GM21717 (cell line): ENCODE data around the gene RAPH1.

Experiments used
- ATAC-seq: cut with Tn5 transposase; IDR thresholded peaks from one replicate; pipeline ENCODE4 v1.9.1; 2021; ENCODE audit warnings: mild to moderate bottlenecking, moderate library complexity; ENCODE audit not compliant: unreplicated experiment

RAPH1 gene

DNA sequence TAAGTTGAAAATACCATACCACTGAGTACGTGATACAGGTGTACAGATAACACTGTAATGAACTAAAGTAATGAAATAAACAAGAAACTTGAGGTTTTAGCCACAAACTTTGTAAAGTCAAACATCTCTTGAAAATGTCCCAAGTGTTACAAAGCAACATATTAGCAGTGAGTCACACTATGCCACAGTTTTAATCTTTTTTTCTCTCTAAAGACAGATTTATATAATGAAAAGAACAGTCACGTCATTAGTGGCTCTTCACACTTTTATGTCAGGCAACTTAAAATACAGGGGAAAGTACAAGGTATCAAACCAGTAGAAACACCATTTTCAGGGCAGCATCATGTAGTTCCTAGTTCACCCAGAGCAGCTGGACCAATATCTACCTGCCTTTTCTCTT lies 42.1 kb downstream of the RAPH1 start:
- no peak for ATAC-seq

DNA sequence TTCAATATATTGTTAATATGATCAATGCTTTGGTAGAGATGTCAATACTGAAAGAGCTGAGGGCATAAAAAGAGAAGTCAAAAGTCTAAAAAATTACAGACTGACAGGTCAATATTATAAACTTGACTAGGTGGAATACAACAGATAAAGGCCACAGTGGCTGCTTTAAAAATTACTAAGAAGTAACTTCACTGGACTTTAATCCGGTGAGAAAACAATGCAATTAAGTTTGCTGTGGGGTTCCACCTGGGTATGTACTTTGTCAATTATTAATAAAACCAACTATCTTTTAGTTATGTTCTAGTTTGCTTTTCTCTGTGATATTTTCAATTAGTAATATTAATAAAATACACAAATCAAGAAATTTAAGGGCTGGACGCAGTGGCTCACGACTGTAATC lies 44.7 kb downstream of the RAPH1 start:
- no peak for ATAC-seq

DNA sequence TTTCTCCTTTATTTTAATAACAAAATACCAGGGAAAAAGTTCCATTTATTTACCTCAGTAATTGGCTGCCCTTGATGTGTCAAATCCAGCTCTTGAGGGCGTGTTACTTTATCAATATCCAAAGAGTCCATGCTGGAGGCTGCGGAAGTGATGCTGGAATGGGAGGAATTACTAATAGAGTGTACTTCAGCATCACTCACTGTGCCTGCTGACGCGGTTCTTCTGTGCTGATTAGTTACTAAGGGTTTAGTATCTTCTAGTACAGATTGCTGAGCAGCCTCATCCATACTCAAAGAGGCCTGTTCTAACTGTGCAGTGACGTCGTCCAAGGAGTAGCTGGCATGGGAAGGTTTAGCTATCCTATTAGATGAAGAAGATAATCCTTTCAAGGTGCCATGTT lies 45.6 kb downstream of the RAPH1 start:
- ATAC-seq = no peak

DNA sequence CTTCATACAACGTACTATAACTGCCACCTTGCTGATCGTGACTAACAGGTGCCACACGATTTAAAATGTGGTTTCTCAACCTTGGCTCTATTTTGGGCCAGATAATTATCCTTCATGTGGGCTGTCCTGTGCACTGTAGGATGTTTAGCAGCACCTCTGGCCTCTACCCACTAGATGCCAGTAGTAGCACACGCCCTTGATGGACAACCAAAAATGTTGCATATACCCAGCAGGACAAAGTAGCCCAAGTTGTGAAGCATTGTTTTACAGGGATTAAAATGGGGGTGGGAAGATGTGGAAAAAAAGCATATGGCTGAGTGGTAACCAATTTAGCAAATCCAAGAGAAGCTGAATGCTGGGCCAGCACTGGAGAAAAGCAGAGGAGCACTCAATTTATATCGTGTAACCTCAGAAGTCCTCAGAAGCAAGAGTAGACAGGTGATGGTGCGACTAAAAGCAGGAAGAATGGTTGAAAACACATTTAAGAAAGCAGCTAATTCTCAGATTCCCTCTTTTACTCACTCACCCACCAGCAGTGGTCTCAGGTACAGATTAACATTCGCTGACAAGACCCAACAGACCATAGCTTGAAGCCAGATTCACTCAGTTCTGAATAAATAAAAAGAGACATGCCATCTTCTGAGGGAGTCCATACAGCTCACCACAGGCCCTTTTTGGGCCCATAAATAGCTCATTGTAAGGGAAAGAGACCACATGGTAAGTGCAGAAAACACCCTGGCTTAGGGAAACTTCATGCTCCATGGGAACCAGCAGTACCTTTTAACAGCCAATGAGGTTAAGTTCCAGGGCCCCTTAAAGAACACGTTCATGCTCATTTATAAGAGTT lies 50.6 kb downstream of the RAPH1 start:
- peak; percentile 75 for ATAC-seq

DNA sequence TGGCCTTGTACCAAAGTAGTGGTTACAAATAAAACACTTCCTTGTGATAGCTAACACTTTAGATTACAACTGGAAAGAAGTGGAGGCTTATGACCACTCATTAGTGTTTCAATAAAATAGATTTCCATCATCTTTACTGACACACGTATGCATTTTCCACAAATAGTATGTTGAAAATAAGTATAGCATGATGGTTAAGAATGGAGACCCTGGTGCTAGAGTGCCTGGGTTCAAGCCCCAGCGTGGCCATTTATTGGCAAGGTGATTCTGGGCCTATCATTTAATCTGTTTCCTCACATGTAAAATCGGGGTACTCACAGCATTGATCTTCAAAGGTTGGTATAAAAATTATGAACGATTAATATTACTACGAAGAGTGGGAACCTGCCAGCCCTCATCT lies 54.5 kb downstream of the RAPH1 start:
- no peak for ATAC-seq

DNA sequence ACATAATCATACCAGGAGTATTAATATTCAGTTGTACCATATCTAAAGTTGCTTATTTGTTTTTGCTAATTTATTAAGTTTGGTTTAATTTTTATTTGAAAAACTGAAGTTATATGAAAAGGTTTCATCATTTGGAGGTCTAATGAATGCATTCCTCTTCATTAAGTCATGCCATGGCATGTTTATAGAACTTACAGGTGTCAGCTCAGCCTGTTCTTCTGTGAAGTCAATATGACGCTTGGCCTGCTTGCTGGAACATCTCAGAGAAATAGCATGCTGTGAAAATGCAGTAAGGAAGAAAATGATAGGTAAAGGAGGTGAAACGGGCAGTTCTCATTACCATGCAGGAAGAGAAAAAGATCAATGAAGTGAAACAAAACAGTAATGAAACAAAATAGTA lies 58.2 kb downstream of the RAPH1 start:
- ATAC-seq = no peak

DNA sequence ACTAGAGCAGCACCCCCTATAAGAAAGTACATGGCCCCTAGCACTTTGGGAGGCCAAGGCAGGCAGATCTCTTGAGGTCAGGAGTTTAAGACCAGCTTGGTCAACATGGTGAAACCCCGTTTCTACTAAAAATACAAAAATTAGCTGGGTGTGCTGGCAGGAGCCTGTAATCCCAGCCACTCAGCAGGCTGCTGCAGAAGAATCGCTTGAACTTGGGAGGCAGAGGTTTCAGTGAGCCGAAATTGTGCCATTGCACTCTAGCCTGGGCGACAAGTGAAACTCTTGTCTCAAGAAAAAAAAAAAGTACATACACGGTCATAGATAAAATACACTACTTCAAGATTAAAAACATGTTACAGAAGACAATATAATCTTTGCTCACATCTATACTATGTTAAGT lies 63.8 kb downstream of the RAPH1 start:
- no peak for ATAC-seq

DNA sequence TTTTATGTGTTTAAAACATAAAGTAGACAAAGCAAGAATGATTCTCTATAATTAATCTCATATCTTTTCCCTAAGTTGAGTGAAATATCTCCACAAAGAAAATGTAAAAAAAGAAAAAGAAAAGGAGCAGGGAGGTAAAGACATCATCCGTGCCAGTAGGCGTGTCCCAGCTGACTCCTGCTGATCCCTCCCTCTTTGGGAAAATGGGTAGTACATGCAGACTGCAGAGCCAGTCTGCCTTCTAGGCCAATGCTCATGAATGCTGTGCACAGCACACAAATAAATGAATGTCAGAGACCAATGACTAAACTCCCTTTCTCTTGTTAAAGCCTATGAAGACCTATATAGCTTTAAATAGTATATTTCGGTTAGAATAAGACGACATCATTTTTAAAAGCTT lies 64.7 kb downstream of the RAPH1 start:
- no peak for ATAC-seq

DNA sequence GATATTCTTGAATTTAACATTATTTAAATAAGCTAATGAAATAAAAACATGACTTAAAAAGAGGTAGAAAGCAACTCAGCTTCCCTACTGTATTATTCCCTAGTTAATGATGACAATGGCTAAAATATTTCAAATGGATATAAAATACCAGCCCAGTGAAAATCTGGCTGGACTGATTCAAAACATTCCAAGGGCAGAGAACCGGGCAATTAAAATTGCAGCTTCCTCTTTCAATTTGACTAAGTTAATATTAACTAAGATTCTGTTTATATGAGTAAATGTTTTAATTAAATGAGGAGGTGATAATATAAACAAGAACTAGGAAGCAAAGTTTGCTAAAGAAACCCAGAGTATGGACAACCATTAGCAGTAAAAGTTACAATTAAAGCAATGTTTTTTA lies 65.6 kb downstream of the RAPH1 start:
- no peak for ATAC-seq

DNA sequence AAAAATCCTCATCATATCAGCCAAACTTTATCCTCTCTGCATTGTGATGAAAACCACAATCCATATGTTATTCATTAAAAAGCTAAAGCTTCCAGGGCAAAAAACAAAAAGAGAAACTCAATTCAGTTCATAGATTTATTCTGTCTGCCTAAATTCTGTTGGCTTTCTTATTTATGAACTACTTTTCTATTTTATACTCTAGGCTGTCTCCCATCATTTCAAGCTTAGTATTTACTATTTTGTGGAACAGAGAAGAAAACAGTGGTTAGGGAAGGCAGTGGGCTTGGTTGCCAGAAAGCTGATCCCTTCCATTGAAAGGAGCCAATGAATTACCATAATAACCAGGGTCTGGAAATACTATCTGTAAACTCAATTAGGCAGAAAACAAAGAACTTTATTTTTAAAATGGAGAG lies 71.8 kb downstream of the RAPH1 start:
- no peak for ATAC-seq

DNA sequence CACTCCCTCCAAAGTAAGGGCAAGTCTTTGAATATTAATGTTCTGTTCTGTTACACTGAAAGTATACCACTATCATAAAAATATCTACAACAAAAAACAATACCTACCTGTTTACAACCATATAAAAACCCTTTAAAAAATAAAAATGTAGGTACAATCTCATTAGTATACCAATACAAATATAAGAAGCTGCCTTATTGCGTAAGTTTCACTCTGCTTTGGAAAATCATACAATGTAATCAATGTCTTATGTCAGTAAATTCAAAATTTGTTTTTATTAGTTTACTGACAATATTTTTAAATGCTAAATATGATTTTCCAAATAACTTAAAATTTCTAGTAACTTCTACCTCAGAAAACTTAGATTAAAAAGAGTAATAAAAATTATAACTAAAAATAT lies 72.8 kb downstream of the RAPH1 start:
- ATAC-seq = no peak

DNA sequence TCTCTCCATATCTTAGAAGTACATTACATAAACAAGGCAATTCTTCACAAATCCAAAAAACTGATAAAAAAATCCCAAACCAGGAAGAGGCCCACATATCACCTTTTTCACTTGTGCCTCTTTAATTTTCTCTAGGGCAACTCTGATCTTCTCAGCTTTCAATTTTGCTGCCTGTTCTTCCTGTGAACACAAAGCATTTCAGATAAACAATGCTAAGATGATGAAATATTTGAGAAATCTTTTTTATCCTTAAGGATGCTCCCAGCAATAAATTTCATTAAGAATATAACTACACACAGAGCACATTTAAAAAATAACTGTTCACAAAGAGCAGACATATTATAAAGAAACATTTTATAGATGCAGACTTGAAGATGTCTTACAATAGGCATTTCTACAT lies 73.4 kb downstream of the RAPH1 start:
- ATAC-seq = no peak

DNA sequence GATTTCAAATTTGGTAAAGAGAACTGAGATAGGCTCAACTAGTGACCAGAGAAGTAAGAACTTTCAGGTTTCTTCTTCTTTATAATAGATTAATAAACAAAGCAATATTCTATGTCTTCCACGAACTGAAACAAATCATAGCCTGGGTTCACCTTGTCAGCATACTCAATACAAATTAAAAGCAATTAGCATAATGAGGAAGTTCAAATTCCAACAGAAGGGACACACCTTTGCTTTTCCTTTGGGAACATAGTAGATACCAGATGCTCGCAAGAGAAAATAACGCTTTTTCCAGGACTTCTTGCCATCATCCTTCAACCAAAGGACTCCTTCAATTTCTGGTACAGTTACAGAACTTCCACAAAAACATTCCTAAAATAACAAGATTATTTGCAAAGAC lies 79.9 kb downstream of the RAPH1 start:
- ATAC-seq = no peak

DNA sequence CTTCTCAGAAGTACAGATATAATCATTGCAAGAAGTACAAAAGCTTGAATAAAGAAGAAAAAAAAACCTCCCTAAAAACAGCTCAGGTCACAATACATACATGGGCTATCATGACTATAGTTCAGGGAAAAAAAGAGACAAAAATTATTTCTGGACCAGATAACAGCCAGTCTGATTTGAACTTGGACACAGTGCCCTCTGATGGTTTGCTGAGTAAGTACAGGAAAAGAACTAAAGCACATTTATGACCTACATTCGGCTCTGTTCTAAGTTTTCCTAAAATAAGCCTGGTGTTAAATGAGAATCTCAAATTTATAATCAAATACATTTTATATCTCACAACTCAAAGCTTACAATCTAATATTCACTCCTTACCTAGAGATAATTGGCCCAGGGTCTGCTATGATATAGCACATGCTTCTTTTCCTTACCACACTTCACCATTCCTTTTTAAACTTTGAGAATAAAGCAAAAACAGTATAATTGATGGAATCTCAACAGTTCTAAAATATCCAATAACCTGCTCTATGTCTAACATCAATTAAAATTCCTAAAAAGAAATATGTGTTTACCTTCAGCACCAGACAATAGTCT lies 81.1 kb downstream of the RAPH1 start:
- no peak for ATAC-seq

DNA sequence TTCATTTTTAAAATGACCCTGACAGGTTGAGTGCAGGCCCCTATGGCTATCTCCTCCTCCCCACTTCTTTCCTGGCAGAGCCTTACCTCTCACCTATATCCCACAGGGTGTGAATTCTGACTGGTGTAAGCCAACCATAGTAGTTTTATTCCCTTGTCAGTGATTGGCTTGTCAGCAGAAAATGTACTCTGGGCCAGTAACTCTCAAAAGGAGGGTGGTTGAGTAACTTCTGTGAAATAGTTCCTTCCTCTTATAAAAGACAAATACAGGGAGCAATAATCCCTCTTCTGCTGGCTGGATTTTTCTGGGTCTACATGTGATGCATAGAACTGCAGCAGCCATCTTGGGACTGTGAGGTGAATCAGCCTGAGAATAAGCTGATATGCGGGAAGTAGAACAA lies 83.4 kb downstream of the RAPH1 start:
- no peak for ATAC-seq

DNA sequence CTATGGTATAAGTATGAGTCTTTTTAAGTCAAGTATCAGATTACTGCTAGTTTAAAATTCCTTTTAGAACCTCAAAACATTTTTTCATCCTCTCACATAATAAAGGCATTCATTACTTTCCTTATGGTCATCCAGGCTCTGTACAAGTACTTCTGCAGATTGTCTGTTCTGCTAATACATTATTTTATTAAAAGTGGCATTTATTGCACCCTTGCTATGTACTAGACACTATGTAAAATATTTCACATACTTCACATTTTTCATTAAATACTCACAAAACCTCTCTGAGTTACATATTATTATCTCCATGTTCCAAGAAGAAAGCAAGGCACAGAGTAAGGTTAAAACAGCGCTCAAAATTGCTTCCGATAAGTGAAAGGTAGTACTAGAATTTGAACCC lies 84.1 kb downstream of the RAPH1 start:
- no peak for ATAC-seq

DNA sequence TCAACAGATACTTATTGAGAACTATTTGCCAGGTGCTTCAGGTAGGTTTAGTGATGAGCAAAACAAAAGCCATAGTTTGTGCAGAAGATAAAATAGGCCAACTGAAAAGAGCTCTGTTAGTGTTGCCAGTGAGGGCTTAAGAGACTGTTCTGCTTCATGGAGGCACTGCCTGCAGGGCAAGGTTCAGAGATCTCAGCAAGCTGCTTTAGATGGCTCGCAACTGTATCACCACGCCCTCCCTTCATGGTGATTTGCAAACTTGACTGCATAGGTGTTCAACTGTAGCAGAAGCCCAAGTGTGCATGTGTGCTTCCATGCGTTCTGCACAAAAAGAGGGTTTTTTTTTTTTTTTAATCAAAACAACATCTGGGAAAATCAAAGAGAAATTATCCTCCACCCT lies 84.5 kb downstream of the RAPH1 start:
- no peak for ATAC-seq

DNA sequence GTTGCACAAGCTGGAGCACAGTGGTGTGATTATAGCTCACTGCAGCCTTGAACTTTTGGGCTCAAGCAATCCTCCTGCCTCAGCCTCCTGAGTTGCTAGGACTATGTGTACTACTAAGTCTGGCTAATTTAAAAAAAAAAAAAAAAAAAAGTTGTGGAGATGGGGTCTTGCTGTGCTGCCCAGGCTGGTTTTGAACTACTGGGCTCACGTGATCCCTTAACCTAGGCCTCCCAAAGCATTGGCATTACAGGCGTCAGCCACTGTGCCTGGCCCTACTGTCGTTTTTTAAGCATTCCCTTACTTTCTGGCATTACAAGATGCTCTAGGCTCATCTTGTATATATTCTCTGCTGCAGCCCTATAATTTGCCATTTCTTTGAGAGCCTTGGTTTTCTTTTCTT lies 88.3 kb downstream of the RAPH1 start:
- ATAC-seq = no peak

DNA sequence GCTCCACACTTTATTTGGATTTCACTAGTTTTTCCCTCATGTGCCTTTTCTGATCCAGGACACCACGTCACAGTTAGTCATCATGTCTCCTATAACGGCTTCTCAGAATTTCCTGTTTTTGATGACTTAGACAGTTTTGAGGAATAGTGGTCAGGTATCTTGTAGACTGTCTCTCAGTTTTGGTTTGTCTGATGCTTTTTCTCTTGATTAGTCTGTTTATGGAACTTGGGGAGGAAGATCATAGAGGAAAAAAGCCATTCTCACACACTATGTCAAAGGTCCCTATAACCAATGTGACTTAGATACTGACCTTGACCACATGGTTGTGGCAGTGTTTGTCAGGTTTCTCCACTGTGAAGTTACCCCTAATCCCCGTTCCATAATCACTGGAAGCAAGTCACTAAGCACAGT lies 89.0 kb downstream of the RAPH1 start:
- no peak for ATAC-seq

DNA sequence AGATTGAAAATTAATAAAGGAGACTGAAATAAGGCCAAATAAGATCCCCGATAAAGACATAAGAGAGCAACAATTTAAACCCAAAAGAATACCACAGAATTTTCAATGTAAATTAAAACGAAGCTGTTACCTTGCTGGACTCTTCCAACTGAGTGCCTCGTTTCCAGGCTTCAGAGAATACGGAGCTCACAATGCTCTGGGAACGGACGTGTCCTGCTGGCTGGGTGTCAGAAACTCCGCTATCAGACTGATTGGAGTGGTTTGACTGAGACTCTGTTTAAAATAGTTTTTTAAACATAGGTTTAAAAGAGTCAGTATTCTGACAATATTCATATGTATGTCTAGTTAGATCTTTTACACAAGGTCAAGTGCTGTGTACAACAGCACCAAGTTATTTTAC lies 90.4 kb downstream of the RAPH1 start:
- no peak for ATAC-seq

DNA sequence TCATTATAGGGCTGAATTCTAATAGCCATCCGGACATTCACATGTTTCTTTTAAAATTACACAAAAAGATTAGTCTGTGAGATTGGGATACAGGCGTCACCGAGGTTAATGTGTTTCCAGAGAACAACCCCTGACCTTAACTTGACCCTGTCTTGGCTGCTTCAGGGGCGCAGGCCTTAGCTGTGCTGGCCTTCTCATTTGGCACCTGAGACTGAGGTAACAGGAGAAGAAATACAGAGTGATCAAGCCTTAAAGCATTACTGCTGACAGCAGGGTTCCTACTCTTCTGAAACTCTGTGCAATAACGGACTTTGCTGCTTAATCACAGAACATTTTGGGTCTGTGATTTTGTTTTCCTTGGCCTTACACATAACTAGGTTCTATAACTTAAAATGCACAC lies 92.6 kb downstream of the RAPH1 start:
- no peak for ATAC-seq

DNA sequence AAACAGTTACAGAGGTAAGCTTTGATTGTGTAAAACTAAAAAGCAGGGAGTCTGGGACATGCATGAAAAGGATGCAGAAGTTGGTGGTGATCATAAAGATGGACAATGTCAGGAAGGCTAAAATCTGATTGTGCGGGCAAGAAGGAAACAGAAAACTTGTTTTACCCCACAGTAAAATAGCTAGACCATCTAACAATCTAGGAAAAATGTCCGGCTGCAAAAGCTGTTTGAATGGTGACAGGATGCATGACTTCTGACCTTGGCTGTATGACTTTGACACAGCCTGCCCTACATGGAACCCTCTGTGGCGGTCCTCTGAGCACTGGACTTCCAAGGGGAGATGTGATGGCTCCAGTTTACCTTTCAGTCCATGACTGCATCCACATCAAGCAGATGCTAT lies 93.6 kb downstream of the RAPH1 start:
- ATAC-seq = no peak

DNA sequence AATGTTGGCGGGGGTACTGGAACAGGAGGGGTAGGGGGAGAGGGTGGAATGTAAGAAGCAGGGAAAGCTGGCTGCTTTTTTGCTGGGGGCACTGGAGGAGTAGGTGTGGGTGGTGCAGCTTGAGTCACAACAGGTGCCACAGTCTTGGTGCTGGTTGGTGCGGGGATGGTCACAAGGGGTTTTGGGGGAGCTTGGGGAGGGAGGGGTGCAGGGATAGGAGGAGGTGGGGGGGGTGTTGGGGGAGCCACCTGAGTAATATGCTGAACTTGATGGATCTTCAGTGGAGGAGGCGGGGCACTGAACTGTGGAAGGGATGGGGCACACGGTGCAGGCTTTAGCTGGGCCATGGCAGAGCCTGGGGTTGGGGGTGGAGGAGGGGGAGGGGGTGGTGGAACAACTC lies 94.4 kb downstream of the RAPH1 start:
- ATAC-seq = no peak
